Ishikawa (cell line): Measurements from ENCODE around the gene MID1.

Experiments
- CEBPB ChIP-seq: IDR thresholded peaks from 2 replicates; pipeline ENCODE4 v1.6.1; 2012
- CREB1 ChIP-seq: IDR thresholded peaks from 2 replicates; pipeline ENCODE4 v1.6.1; 2012; ENCODE audit warnings: low read depth
- EGR1 ChIP-seq: IDR thresholded peaks from 2 replicates; pipeline ENCODE4 v1.6.1; 2012
- EP300 ChIP-seq: IDR thresholded peaks from 2 replicates; pipeline ENCODE4 v1.6.1; 2012; ENCODE audit warnings: borderline replicate concordance
- FOXM1 ChIP-seq: IDR thresholded peaks from 2 replicates; pipeline ENCODE4 v1.6.1; 2012; ENCODE audit warnings: low read depth, borderline replicate concordance
- NFIC ChIP-seq: IDR thresholded peaks from 2 replicates; pipeline ENCODE4 v1.6.1; 2012
- RAD21 ChIP-seq: IDR thresholded peaks from 2 replicates; pipeline ENCODE4 v1.6.1; 2012; ENCODE audit warnings: low read depth
- REST ChIP-seq: IDR thresholded peaks from 2 replicates; pipeline ENCODE4 v1.6.1; 2012; ENCODE audit warnings: low read depth, mild to moderate bottlenecking
- TAF1 ChIP-seq: IDR thresholded peaks from 2 replicates; pipeline ENCODE4 v1.6.1; 2012; ENCODE audit warnings: low read depth, mild to moderate bottlenecking
- TCF12 ChIP-seq: IDR thresholded peaks from 2 replicates; pipeline ENCODE4 v1.6.1; 2012; ENCODE audit warnings: low read depth
- TEAD4 ChIP-seq: IDR thresholded peaks from 2 replicates; pipeline ENCODE4 v1.6.1; 2012
- YY1 ChIP-seq: IDR thresholded peaks from 2 replicates; pipeline ENCODE4 v1.6.1; 2012; ENCODE audit warnings: low read depth
- ZBTB7A ChIP-seq: IDR thresholded peaks from 2 replicates; pipeline ENCODE4 v1.6.1; 2012; ENCODE audit warnings: low read depth
- TF ChIP-seq, protein P1 (sequence below): IDR thresholded peaks from 2 replicates; pipeline ENCODE4 v1.6.1; 2012
- TF ChIP-seq, protein P2 (sequence below): IDR thresholded peaks from 2 replicates; pipeline ENCODE4 v1.6.1; 2012

MID1 gene, protein sequence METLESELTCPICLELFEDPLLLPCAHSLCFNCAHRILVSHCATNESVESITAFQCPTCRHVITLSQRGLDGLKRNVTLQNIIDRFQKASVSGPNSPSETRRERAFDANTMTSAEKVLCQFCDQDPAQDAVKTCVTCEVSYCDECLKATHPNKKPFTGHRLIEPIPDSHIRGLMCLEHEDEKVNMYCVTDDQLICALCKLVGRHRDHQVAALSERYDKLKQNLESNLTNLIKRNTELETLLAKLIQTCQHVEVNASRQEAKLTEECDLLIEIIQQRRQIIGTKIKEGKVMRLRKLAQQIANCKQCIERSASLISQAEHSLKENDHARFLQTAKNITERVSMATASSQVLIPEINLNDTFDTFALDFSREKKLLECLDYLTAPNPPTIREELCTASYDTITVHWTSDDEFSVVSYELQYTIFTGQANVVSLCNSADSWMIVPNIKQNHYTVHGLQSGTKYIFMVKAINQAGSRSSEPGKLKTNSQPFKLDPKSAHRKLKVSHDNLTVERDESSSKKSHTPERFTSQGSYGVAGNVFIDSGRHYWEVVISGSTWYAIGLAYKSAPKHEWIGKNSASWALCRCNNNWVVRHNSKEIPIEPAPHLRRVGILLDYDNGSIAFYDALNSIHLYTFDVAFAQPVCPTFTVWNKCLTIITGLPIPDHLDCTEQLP

GRCh38 chrX:10620121-10620699, at the start of gene MID1:
MID1 (minus strand) TSS chrX:10620585; CDS start chrX:10567547, 53,038 bp downstream.
- no peak for TF ChIP-seq TCF12
- no peak for TF ChIP-seq CEBPB
- no peak for TF ChIP-seq TAF1
- TF ChIP-seq ZBTB7A, result 0 out of 2 replicates have a peak, but pooled peaks have one; percentile 40
- no peak for TF ChIP-seq RAD21
- no peak for TF ChIP-seq EGR1
- TF ChIP-seq NFIC, result no peak
- TF ChIP-seq, protein P1, sequence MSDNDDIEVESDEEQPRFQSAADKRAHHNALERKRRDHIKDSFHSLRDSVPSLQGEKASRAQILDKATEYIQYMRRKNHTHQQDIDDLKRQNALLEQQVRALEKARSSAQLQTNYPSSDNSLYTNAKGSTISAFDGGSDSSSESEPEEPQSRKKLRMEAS, result peak; percentile 51; the same call in 1 of the 2 replicates
- no peak for TF ChIP-seq TEAD4
- TF ChIP-seq YY1, result no peak
- TF ChIP-seq FOXM1, result 0 out of 2 replicates have a peak, but pooled peaks have one; percentile 33
- TF ChIP-seq, protein P2, sequence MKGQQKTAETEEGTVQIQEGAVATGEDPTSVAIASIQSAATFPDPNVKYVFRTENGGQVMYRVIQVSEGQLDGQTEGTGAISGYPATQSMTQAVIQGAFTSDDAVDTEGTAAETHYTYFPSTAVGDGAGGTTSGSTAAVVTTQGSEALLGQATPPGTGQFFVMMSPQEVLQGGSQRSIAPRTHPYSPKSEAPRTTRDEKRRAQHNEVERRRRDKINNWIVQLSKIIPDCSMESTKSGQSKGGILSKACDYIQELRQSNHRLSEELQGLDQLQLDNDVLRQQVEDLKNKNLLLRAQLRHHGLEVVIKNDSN, result no peak
- no peak for TF ChIP-seq REST

DNA sequence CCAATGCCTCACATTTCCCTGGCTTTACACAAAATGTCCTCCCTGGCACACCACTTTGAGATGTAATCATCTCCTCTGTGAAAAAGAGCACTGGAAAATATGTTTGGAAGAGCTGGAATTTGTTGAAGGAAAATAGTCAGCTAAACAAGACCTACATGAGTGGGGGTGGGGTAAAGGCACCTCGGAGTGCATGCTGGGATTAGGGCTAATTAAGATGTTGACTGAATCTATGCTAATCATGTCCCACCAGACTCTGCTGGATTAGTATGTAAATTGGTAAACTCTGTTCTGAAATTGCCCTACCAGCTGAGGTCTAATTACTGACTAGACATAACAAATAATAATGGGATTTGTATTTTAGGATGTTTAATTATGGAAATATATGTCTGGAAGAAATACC, 46.8 kb upstream of the MID1 start:
- TF ChIP-seq EGR1 (no peak), TAF1 (no peak), TEAD4 (no peak), ZBTB7A (no peak), FOXM1 (no peak), RAD21 (no peak), CREB1 (no peak), TCF12 (no peak)
- TF ChIP-seq, protein P1, result no peak
- TF ChIP-seq, protein P2, result no peak

DNA sequence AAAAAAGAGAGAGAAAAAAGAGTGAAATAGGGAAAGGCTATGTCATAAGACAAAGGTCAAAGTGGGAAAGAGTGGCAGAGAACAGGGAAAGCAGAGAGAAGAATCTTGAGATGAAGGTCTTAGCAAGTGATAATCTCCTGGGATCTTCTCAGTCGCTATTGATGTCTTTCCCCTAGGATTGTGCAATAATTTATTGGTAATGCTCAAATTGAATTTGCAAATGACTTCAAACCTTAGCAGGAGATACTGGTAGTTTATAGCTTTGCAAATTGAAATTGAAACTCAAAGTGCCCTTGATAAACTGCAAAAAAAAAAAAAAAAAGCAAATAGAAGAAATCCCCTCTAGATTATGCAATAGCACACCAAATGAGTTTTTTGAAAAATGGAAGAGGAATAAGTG, 45.7 kb upstream of the MID1 start:
- no peak for TF ChIP-seq TCF12
- no peak for TF ChIP-seq CEBPB
- no peak for TF ChIP-seq FOXM1
- TF ChIP-seq TEAD4, result no peak
- TF ChIP-seq YY1, result no peak
- TF ChIP-seq EGR1, result no peak
- no peak for TF ChIP-seq REST
- TF ChIP-seq CREB1, result no peak
- TF ChIP-seq ZBTB7A, result no peak
- TF ChIP-seq, protein P2, result no peak
- no peak for TF ChIP-seq TAF1

DNA sequence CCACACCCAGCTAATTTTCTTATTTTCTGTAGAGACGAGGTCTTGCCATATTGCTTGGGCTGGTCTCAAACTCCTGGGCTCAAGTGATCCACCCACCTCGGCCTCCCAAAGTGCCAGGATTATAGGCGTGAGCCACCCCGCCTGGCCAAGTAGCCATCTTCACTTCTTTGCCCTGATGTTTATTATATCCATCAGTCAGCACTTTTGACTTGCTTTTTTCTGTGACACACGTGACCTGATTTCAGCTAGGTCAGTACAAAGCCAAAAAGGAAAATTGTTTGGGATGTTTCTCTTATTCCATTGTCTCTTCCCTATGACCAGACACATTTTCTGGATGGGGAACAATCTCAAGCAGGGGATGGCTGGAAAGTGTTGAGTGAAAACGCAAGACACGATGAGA, 45.3 kb upstream of the MID1 start:
- no peak for TF ChIP-seq TAF1
- TF ChIP-seq ZBTB7A, result no peak
- TF ChIP-seq, protein P2, result no peak
- TF ChIP-seq EGR1, result no peak
- TF ChIP-seq NFIC, result no peak
- TF ChIP-seq REST, result no peak
- no peak for TF ChIP-seq RAD21
- TF ChIP-seq FOXM1, result no peak
- TF ChIP-seq CEBPB, result no peak
- TF ChIP-seq CREB1, result no peak
- TF ChIP-seq, protein P1, result no peak
- no peak for TF ChIP-seq TCF12
- TF ChIP-seq YY1, result no peak
- no peak for TF ChIP-seq TEAD4
- TF ChIP-seq EP300, result no peak
